ENCODE results near the gene FGF10.

Gene FGF10

DNA sequence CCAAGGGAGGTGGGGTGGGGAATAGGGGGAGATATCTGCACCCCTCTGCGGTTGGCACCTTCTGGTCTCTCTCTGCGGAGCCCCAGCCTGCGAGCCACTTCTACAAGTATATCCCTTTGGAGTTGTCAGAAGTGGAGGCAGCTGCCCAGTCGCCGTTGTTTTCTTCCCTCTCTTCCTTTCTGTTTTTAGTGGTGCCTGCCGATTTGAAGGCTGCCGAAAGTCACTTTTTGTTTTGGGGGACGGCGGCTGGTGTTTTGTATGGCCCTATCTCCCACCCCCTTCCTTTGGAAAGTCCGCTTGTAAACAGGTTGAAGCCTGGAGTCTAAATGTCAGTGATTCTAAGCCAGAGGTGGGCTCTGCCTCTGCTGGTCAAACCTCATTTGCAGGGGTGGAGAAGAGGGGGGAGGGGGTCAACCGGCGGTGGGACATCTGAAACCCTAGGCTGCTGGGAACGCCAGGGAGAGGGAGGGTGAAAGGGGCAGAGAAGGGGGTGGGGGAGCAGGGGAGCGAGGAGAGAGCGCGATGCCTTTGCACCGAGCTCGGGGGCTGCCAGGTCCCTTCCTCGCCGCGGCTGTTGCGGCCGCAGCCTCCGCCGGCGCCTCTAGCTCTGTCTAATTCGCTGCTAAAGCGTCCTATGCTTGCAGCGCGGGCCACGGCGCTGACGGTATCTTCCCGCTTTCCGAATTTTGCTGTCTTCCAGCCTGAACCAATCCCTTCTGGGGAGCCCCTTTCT lies at the start of gene FGF10:
TSS of gene FGF10 (minus strand) at position 331 of the 733 bp plus-strand sequence. CDS start 738 bp downstream, outside the sequence.
- DNase-seq (ENCODE audit: low read depth), result no peak

DNA sequence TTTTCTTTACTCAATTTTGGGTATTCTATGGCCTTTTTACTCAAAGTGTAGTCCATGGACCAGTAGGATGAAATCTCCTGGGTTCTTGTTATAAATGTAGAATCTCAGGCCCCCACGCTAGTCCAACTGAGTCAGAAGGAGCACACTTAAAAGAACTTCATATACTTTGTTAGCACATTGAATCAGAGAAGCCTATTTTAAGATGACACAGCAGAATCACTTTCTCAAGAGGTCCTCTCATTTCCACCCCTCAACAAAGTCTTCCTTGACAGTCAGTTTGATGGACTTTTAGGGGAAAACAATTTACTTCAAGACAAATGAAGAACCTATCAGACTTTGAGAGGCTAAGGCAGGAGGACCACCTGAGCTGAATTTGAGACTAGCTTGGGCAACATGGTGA lies 37.7 kb upstream of the FGF10 start:
- no peak for DNase-seq (ENCODE audit: low read depth)

DNA sequence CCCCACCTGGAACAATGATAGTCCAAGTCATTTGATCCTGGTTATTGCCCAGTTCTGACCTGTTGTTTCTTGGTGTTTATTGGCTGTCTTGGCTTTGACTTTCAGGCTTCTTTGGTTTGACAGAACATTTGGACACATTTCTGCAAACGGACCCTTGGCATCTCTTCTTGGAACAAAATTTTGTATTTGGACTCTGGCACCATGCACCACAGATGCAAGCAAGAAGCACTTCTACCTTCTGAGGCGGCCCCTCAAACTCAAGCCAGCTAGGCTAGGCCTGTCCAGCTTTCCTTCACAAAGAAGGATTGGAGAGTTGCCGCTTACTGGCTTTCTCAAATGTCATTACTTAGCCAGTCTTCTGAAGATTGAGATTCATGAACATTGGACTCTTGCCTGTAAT lies 23.1 kb upstream of the FGF10 start:
- no peak for DNase-seq (ENCODE audit: low read depth)

DNA sequence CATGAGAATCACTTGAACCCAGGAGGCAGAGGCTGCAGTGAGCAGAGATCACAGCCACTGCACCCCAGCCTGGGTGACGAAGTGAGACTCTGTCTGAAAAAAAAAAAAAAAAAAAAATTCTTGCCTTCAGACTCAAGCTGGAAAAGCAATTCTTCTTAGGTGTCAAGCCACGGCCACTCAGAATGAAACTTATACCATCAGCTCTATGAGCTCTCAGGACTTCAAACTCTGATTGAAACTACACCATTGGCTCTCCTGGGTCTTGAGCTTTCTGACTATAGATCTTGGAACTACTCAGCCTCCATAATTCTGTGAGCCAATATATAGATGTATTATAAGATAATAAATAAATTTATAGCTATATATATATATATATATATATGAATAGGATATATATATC lies 12.9 kb upstream of the FGF10 start:
- no peak for DNase-seq (ENCODE audit: low read depth)

- DNase-seq (ENCODE audit: low read depth), result no peak
Measured at GRCh38 chr5:44401611-44402010, 12.4 kb upstream of the FGF10 start.

- DNase-seq (ENCODE audit: low read depth), result no peak
Measured at GRCh38 chr5:44398382-44398781, 9.2 kb upstream of the FGF10 start.

GRCh38 chr5:44396312-44396711 lies 7.1 kb upstream of the FGF10 start:
- DNase-seq (ENCODE audit: low read depth), result no peak

DNA sequence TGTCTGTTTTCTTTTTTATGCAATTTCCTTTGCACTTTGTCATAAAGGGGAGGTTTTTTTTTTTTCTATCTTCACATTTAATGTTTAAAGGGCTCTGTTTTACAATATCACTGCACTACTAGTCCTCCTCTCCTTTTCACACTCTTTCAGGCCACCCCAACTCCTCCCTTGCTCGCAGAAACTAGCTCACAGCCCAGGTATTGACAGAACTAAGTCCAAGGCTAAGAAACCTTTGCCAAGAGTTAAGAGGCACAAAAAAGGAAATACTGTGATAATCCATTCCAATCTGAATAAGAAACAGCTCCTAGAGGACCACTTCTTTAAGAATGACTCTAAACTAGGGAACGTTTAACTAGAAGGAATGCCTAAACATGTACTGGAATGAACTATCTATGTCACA lies 1.1 kb upstream of the FGF10 start:
- no peak for DNase-seq (ENCODE audit: low read depth)

- DNase-seq (ENCODE audit: low read depth), result no peak
Measured at GRCh38 chr5:44389823-44390143, 563 bp upstream of the FGF10 start.

DNA sequence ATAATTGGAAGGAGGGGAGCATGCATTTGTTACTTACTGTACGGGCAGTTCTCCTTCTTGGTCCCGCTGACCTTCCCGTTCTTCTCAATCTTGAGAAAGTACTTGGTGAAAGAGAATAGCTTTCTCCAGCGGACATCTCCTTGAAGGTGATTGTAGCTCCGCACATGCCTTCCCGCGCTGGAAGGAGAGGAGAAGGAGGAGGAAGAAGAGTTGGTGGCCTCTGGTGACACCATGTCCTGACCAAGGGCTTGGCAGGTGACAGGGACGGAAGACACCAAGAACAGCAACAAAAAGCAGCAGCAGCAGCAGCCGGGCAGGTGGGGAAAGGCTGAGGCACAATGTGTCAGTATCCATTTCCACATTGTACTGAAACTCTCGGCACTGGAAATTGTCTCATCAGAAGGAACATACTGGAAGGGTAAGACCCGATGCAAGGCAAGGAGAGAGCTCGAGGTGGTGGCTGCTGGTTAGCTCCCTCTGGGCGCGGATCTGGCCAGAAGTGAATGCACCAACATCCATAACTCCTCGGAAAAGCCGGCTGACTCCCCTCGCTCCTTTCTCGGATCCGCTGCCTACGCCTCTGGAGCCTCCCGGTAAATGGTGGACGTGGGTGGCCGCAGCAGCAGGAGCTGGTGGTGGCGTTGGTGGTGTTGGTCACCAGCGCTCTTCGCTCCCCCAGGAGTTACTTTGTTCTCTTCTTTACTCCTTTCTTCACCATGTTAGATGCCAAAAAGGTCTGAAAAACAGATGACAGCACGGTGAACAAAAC lies 715 bp downstream of the FGF10 start:
- no peak for DNase-seq (ENCODE audit: low read depth)

- no peak for DNase-seq (ENCODE audit: low read depth)
Measured at GRCh38 chr5:44387921-44388320, 1.3 kb downstream of the FGF10 start.

DNA sequence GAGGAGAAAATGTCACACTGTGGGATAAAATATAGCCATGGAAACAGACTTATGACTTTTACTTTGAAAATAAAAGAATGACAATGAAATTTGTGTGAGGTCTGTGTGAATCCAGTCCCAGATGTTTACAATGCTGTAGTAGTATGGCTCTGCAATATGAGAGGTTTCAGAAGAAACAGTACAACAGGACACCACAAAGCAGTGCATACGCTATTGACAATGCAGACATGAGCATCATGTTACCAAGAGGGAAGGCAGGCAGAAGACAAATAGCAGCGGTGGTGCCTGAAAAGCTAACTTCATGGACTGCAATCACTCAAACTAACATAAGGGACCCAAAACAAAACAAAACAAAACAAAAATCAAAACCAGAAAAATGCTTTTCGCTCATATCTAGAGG lies 1.8 kb downstream of the FGF10 start:
- DNase-seq (ENCODE audit: low read depth), result no peak

GRCh38 chr5:44385291-44385900 lies 3.8 kb downstream of the FGF10 start:
- no peak for DNase-seq (ENCODE audit: low read depth)

DNA sequence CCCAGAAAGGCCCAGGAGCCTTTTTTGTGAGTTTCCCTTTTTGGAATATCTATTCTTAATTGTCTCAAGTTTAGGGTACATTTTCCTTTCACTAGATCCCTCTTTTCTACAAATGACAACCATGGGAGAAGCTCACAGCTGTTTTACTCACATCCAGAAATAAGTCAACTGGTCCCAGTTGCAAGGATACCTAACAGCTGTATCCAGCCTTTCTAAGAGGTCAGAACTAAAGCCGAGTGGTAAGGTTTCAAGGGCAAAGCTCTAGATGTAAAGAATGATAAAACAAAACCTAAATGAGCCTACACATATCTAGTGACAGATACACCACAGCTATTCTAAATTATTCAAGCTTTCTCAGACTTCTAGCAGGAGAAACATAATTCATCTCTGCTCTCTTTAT lies 4.4 kb downstream of the FGF10 start:
- DNase-seq (ENCODE audit: low read depth), result no peak

DNA sequence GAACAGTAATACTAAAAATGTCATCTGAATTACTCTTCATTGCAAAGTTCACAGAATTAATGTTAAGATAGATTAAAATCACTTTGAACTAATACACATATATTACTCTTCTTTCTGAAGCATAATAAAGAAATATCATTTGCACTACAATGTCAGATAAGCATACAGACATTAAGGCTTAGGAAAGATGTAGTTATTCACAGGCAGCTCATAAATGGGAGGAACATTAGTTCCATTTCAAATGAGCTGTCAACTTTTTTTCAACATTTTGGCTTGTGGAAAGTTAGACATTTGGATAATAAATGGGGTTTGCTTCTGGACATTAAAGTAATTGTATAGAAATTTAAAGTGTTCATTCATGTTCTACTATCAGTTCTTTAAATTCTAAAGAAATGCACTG lies 6.3 kb downstream of the FGF10 start:
- DNase-seq (ENCODE audit: low read depth), result no peak

DNA sequence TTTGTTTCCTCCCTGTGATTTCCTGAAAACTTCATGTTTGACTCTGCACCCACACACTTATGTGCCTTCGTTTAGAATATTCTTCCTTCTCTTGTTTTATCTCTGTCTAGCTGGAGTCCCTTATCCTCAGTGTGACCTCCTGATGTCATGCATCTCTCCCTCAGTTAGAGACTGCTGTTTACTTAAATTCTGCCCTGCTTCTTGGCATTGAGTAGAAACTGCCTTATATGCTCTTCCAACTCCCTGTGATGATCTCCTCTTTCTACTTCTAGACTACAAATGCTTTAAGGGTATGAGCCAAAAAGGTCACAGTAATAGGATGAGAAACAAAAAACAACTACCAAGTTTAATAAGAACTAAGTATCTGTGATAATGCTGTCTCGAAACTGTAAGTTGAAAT lies 12.2 kb downstream of the FGF10 start:
- DNase-seq (ENCODE audit: low read depth), result no peak

DNA sequence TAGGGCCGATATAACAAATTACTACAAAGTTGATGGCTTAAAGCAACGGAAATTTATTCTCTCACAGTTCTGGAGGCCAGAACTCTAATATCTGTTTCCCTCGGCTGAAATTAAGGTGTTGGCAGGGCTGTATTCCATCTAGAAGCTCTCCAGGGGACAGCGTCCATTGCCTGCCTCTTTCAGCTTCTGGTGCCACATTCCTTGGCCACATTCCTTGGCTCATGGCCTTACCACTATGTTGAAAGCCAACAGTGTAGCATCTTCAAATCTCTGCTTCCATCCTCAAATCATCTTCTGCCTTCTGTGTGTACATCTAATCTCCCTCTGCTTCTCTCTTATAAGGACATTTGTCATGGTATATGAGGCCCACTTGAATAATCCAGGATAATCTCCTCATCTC lies 17.2 kb downstream of the FGF10 start:
- no peak for DNase-seq (ENCODE audit: low read depth)

DNA sequence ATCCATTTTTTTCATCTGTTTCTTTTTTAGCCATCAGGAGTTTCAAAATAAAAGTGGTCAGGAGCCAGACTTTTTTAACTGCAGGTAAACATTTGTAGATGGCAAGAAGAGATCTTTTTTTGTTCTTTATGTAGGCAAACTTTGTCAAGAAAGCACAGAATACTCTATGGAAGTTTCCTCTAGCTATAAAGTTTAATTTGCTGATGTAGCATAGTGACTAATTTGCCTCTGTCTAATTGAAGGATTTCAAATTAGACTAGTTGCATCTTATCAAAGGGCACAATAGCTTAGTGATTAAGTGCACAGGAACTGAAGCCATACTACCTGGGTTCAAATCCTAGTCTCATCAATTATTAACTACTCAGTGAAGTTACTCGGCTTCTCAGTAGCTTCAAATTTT lies 22.0 kb downstream of the FGF10 start:
- DNase-seq (ENCODE audit: low read depth), result no peak

DNA sequence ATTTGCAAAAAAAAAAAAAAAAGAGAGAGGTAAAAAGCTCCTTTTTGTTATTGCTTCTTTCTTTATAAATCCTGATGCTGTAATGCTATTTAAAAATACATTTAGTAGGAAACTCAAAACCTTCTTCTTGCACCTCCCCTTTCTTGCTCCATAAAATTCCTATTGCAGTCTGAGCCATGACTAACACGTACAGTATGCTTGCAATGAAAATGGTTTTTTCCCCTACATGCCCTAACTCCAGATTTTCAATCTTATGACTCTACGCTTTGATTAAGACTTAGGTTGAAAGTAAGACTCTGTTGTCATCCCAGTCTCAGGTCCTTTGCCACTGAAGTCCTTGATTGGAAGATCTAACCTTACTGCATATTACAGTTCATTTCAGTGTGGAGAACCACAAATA lies 23.9 kb downstream of the FGF10 start:
- DNase-seq (ENCODE audit: low read depth), result no peak

DNA sequence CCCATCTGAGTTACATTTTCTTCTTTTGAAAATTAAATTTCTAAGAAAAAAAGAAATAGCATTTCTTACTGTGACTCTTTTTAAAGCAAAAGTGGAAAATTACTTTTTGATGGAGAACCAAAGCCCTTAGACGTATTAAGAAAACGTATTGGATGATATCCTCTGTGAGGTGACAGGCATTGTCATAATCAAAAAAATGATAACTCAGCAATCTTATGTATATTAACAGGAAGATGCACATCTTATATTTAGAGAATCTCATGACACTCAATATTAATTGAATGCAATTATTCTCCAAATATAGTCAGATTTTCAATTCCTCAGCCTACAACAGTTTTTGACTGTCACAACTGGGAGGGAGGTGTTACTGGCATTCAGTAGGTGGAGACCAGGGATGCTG lies 25.1 kb downstream of the FGF10 start:
- no peak for DNase-seq (ENCODE audit: low read depth)

GRCh38 chr5:44361342-44362001 lies 27.7 kb downstream of the FGF10 start:
- no peak for DNase-seq (ENCODE audit: low read depth)

DNA sequence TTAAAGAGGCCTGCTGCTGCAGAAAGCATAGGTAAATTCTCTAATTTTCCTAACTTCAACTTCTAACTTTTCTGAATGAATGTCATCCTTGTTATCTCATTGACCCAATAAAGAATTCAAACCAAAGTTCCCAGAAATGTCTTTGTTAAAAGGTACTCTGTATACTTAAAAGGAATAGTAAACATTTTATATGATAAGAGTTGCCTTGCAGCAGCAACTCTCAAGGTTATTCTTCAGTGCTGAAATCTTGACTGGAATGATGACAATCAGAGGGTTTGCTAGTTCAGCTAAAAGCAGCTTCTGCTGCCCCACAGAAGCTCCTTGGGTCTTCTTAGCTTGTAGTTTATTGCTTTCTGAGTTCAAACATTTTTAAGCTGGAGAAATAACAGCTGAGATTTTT lies 28.3 kb downstream of the FGF10 start:
- DNase-seq (ENCODE audit: low read depth), result no peak

DNA sequence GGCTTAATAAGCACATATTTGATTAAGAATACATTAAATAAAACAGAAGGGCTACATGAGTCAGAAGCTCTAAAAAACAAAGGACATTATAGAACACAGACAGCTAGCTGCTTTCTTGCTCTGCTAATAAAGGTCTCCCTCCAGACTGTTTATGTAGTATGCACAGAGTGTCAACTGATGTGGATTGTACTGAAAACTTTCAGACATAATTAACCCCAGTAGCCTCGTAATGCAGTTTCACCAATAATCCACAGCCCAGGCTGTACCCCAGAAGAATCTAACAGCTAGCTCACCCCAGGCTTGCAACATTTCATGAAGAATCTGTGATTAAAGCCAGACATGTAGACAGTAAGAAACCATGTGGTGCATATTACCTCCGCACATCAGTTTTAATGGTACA lies 30.8 kb downstream of the FGF10 start:
- DNase-seq (ENCODE audit: low read depth), result no peak

All from stimulated activated CD4-positive, alpha-beta T cell treated with anti-CD3 and anti-CD28 coated beads, Interleukin-2, amount 100 ng/mL, for 4 hours (primary cell).